GM23338 (cell line): ENCODE data around the gene OR9A2.

Experiments
- CREB1 ChIP-seq: fragments of 250-450 bp; sonication (Bioruptor Pico); IDR thresholded peaks from 2 replicates; pipeline ENCODE4 v1.5.0; 2020; ENCODE audit warnings: low read depth, mild to moderate bottlenecking, moderate library complexity
- CTCF ChIP-seq, 2 experiments: fragments of 200-600 bp in 1 of 2; sonication (generic) in 1 of 2; conservative IDR thresholded peaks; 2 replicates each; pipeline versions ENCODE4 v1.5.1 to v1.6.1; 2016 to 2017; ENCODE audit warnings: antibody characterized with exemption in 2 of 2, low read depth in 2 of 2, mild to moderate bottlenecking in 2 of 2, moderate library complexity in 1 of 2
- EZH2 ChIP-seq: fragments of 200-600 bp; sonication (generic); IDR thresholded peaks from one replicate; pipeline ENCODE4 v1.8.0; 2017; ENCODE audit warnings: antibody characterized with exemption, mild to moderate bottlenecking, low read depth; ENCODE audit not compliant: unreplicated experiment
- EZH2phosphoT487 ChIP-seq: fragments of 200-600 bp; sonication (generic); IDR thresholded peaks from one replicate; pipeline ENCODE4 v1.8.1; 2018; ENCODE audit warnings: antibody characterized with exemption; ENCODE audit not compliant: unreplicated experiment
- POLR2AphosphoS5 ChIP-seq: IDR thresholded peaks from 2 replicates; pipeline ENCODE4 v1.6.1; 2016; ENCODE audit warnings: antibody characterized with exemption, low read depth
- ZNF331 ChIP-seq: fragments of 250-450 bp; sonication (Bioruptor Pico); IDR thresholded peaks from 2 replicates; pipeline ENCODE4 v1.5.0; 2020; ENCODE audit warnings: low read depth, mild to moderate bottlenecking, moderate library complexity

DNA sequence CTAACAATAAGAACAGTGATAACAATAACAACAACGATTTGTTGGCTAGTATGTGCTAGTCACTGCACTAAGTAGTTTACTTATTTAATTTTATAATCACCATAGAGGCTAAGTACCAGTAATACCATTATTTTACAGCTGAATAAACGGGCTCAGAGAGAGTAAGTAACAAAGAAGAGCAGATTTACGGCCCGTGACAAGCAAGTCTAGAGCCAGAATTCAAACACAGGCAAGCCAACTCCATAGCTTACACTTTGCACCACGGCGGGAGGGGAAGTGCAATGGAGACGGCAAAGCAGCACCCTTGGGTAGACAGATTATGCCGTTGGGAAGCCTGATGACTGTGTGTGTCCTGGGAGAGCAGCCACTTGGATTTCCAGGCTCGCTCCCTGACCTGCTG lies 24.0 kb upstream of the OR9A2 start:
- TF ChIP-seq EZH2, result no peak
- TF ChIP-seq CTCF (conservative IDR thresholded peaks at IDR 0.05; ENCODE audit: low read depth in 2 of 2), result no peak
- no peak for TF ChIP-seq POLR2AphosphoS5
- TF ChIP-seq CREB1 (CRISPR knock-in tag), result no peak
- TF ChIP-seq ZNF331 (CRISPR knock-in tag), result no peak
- no peak for TF ChIP-seq EZH2phosphoT487
